PFSK-1 (cell line): ENCODE results near the gene TMEM266.
A peak's percentile ranks its signal among the peaks of the same experiment; 100 is the strongest.

ENCODE experiments used
- FOXP2 ChIP-seq: optimal IDR thresholded peaks from 2 replicates; pipeline ENCODE3; 2011; ENCODE audit warnings: borderline replicate concordance, control low read depth, inconsistent platforms; ENCODE audit not compliant: insufficient read depth; ENCODE audit errors: extremely low read length, extremely low read depth
- POLR2AphosphoS5 ChIP-seq: IDR thresholded peaks from 2 replicates; pipeline ENCODE4 v1.6.1; 2012; ENCODE audit warnings: low read depth, mild to moderate bottlenecking, control low read depth, low read length, moderate library complexity
- REST ChIP-seq, 2 experiments: IDR thresholded peaks; 2 replicates each; pipeline versions ENCODE4 v1.6.1 to v1.8.0; 2011 to 2012; ENCODE audit warnings: low read depth in 2 of 2, low read length in 2 of 2, control low read depth in 1 of 2, inconsistent platforms in 1 of 2, mild to moderate bottlenecking in 1 of 2, moderate library complexity in 1 of 2; ENCODE audit not compliant: insufficient read depth in 1 of 2
- SIN3A ChIP-seq: IDR thresholded peaks from 2 replicates; pipeline ENCODE4 v1.6.1; 2012; ENCODE audit warnings: mild to moderate bottlenecking, low read length, moderate library complexity, borderline replicate concordance; ENCODE audit not compliant: insufficient read depth
- TAF1 ChIP-seq: IDR thresholded peaks from 2 replicates; pipeline ENCODE4 v1.6.1; 2012; ENCODE audit warnings: low read length, control low read depth, borderline replicate concordance; ENCODE audit not compliant: insufficient read depth

The TMEM266 gene

DNA sequence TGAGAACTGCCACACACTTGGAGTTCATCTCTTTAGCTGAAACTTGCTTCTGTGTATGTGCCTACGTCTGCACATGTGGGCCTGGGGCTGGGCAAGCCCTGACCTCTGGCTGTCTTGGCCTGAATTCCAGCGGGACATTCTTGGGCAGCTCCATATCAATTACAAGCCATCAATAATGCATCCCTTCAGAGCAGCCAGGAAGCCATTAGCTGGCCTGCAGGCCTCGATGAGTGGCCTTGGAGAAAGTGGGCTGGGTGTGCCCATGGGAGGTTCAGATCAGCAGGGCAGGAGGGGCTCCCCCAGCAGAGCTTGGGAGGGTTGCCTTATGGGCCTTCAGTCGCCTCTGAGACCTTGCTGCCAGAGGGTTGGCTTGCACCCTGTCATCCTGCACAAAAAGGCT is 127.4 kb downstream of the TMEM266 start:
- TF ChIP-seq SIN3A, result no peak
- no peak for TF ChIP-seq FOXP2
- TF ChIP-seq TAF1, result no peak
- TF ChIP-seq POLR2AphosphoS5, result no peak
- TF ChIP-seq REST (IDR thresholded peaks at IDR 0.05; ENCODE audit: insufficient read depth in 1 of 2, low read depth in 2 of 2, low read length in 2 of 2), result no peak

GRCh38 chr15:76189106-76189505 is 129.3 kb downstream of the TMEM266 start:
- TF ChIP-seq TAF1, result no peak
- no peak for TF ChIP-seq FOXP2
- no peak for TF ChIP-seq POLR2AphosphoS5
- no peak for TF ChIP-seq SIN3A
- no peak for TF ChIP-seq REST (IDR thresholded peaks at IDR 0.05; ENCODE audit: insufficient read depth in 1 of 2, low read depth in 2 of 2, low read length in 2 of 2)

DNA sequence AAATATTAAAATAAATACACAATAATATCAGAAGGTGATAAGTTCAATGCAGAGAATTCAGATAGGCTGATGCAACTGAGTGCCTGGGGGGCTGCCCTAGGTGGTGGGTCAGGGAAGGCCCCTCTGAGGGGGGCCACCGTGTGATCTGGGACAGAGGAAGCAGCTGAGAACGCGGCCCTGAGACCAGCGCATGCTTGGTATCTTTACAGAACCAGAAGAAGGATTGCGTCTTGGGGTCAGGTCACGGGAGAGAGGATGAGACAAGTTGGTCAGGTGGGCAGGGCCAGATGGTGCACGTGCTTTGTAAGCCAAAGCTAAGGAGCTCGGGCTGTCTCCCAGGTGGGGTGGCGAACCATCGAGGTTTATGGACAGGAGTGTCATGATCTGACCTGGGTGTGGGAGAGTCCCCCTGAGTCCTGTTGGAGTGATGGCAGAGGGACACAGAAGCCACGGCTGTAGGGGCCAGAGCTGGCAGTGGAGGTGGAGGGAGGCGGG is 130.3 kb downstream of the TMEM266 start:
- TF ChIP-seq SIN3A (no peak), POLR2AphosphoS5 (no peak), FOXP2 (no peak), REST (IDR thresholded peaks at IDR 0.05; ENCODE audit: insufficient read depth in 1 of 2, low read depth in 2 of 2, low read length in 2 of 2) (no peak), TAF1 (no peak)

GRCh38 chr15:76190751-76191538 is 131.2 kb downstream of the TMEM266 start:
- TF ChIP-seq FOXP2 (peak; percentile 74), REST (IDR thresholded peaks at IDR 0.05; ENCODE audit: insufficient read depth in 1 of 2, low read depth in 2 of 2, low read length in 2 of 2) (no peak), POLR2AphosphoS5 (no peak), SIN3A (no peak), TAF1 (no peak)
